Limb (tissue), 2 donors: ENCODE data around the gene PRDM12.

ENCODE experiments used
- DNase-seq, 2 donors: peaks; one replicate each; pipeline ENCODE4 v3.0.0-alpha.2; 2016; ENCODE audit errors: extremely low spot score in 2 of 2

PRDM12 gene

GRCh38 chr9:130664251-130665028 is at the start of gene PRDM12:
Gene PRDM12, plus strand, starts transcription at chr9:130664594. Its CDS starts 60 bp downstream, at chr9:130664654.
- no peak for DNase-seq

DNA sequence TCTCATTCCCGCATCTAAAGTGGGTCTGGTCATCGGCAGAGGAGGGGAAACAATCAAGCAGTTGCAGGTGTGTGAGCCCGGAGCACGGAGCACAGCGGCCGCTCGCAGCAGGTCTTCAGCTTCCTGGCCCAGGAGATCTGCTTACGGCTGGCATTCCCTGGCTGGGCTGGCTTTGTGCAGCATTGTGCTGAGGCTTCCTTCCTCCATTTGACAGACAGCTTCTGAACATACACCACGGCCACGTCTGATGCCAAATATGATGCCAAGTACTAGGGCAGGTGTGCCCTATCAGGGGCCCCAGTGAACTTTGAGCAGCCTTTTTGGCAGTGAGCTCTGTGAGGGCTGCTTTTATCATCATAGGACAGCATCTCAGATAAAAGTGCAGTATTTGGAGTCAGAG is 47.9 kb upstream of the PRDM12 start:
- DNase-seq = no peak

DNA sequence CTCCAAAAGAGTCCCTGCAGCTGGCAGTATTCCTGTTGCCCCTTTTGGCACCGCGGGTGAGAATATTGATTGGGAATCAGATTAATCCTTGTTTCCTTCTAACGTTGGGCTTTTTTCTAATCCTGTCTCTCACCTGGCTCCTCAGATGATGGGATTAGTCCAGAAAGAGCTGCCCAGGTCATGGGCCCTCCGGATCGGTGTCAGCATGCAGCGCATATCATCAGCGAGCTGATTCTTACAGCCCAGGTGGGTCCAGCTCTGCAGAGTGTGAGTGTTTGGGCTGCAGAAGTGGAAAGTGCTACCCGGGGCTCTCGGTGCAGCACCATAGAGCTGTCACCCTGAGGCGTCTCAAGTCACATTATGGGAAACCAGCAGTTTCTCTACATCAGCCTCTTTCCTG is 40.9 kb upstream of the PRDM12 start:
- no peak for DNase-seq

DNA sequence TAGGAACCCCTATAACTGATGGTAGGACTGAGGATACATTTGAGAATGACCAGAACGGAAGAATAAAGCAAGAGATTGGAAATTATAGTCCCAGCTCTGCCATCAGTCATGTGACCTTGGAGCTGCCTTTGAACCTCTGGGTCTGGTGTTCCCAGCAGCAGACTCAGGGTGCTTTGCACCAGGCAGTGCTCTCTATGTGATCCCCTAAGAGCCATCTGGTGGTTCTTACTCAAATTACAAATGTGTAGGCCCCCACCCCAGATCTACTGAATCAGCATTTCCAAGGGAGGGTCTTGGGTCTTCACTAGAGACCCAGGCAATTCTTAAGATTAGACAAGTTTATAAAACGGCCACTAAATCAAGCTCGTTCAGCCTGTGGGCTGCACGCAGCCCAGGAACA is 40.2 kb upstream of the PRDM12 start:
- no peak for DNase-seq

GRCh38 chr9:130626249-130626996 is 38.0 kb upstream of the PRDM12 start:
- DNase-seq = no peak

DNA sequence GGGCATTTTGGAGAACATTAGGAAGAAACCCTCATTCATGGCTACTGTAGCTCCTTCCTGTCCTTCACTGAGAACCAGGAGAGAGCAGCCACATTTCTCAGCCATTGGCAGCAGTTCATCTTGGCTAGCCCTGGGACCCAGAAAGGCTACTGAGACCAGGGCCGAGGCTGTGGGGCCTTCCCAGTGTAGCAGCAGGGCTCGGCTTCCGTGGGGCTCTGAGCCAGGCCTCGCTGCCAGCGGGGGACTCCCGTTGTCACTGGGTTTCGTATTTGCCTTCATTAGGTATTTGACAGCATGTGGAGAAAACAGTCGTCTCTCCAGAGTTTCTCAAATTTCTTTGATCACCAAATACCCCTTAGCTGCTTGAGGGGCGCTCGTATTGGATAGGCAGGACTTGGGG is 37.3 kb upstream of the PRDM12 start:
- DNase-seq = no peak

DNA sequence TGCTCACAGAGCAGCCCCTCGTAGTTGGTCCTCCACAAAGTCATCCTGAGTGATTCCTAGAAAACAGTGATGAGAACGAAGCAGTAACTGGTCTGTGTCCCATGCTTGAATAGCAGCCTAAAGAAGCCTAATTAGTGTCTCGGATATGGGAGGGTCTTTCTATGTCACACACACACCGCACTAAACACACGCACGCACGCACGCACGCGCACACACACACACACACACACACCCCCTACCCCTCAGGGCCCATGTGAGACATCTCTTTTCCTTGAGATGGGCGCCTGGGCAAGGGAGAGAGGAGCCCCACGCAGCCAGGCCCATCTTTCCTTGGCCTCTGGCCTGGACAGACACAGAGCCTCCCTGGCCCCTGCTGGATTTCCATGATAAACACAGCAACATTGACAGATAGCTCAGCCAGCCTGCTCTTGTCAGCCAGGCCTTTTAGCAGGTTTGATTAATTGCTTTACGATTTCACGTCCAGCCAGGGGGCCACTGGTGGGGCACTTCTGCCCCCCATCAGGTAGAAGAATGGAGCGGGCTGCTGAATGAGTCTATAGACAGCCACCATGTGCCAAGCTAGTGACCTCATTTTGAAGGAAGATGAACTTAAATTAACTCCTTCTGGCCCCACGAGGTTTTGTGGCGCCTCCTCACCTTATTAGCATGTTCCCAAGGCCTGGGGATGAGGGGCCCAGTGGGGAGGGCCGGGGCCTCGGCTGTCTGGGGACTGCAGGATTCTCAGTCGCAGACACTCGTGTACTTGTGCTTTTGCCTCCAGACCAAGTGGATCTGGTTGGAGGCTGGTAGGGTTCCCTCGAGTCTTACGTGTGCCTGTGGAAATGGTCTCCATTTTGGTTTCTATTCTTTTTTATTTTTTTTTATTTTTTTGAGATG is 36.2 kb upstream of the PRDM12 start:
- DNase-seq = no peak

DNA sequence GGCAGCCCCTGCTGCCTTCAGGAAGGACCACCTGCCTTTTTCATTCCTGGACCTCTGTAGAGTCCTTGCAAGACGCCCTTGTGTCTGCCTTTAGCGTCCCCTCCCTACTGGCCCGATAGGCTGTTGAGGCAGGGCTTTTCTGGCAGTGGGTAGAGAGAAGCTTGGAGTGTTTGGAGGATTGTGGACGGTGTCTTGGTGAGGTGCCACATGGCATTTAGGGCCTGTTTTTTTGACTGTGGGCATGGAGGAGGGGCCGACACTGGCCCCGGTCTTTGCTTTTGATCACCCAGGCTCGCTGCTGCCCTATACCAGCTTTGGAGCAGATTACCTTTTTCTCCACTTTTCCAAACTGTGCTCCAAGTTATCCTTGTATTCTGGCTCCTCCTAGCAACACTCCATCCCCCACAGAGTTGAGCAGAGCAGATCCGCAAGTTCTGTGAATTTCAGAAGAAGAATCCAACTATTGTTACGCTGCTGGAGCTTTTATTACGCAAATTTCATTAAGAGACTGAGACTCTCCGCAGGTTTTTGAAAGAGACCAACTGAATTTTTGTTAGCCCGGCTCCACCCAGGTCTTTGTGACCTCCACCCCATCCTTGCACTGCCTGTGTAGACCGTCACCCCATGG is 34.8 kb upstream of the PRDM12 start:
- DNase-seq = no peak

GRCh38 chr9:130630071-130630450 is 34.3 kb upstream of the PRDM12 start:
- no peak for DNase-seq

DNA sequence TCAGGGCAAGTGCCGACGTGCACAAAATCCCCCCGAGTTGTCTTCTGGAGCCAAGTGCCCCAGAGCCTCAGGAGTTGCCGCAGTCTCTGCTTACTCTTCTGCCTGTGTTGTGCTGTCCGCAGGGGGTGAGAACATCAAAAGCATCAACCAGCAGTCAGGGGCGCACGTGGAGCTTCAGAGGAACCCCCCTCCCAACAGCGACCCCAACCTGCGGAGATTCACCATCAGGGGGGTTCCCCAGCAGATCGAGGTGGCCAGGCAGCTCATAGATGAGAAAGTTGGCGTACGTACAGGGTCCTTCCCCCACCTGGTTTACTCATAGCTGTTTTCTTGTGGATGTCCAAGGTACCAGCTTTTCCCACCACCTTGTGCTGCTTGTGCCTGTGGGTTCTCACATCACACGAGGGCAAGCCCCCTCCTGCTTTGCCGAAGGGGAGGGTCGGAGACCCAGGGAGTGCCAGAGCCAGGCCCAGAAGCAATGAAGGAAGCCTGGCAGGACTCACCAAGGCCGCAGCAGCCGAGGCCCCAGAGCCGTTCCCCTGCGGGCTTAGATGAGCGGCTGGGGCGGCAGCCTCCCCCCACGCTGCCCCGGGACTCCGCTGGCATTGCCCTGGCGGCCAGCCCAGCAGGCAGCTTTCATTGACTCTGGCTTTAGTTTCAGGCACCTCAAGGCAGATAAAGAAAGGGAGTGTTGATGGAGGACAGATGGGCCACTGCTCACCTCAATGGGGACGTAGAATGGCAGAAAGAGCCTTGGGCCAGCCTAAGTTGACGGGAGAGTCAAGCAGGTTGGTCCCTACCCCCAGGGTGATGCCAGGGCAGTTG is 33.7 kb upstream of the PRDM12 start:
- no peak for DNase-seq

DNA sequence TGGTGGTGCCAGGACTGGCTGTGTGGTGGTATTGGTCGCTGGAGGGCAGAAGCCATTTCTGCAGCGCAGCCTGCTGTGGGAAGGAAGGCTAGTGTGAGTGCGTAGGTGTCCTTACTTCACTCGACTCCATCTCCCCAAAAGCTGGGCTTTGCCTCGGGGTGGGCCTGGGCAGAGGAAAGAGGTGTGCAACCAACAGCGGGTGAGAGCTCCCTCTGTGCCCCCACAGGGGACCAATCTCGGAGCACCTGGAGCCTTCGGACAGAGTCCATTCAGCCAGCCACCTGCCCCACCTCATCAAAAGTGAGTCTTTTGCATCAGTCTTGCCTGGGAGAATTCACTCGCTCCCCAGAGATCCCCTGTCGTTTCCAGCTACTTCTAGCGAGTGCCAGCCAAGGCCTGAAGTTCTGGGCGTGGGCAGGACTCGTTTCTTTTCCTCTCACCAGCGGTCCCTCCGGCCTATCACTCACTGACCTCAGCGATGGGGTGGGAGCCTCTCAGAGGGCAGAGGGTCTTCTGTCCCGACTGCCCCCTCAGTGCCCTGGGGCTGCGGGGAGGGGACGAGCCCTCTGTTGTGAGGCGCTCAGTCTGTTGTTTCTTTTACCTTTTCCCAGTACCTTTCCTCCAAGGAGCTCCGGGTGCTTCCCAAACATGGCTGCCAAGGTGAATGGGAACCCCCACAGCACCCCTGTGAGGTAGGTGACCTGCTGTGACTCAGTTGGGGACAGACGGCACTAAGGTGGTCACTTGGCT is 32.9 kb upstream of the PRDM12 start:
- no peak for DNase-seq

- DNase-seq = no peak
Measured at GRCh38 chr9:130632081-130632710, 32.2 kb upstream of the PRDM12 start.

GRCh38 chr9:130632841-130633240 is 31.6 kb upstream of the PRDM12 start:
- DNase-seq = no peak

DNA sequence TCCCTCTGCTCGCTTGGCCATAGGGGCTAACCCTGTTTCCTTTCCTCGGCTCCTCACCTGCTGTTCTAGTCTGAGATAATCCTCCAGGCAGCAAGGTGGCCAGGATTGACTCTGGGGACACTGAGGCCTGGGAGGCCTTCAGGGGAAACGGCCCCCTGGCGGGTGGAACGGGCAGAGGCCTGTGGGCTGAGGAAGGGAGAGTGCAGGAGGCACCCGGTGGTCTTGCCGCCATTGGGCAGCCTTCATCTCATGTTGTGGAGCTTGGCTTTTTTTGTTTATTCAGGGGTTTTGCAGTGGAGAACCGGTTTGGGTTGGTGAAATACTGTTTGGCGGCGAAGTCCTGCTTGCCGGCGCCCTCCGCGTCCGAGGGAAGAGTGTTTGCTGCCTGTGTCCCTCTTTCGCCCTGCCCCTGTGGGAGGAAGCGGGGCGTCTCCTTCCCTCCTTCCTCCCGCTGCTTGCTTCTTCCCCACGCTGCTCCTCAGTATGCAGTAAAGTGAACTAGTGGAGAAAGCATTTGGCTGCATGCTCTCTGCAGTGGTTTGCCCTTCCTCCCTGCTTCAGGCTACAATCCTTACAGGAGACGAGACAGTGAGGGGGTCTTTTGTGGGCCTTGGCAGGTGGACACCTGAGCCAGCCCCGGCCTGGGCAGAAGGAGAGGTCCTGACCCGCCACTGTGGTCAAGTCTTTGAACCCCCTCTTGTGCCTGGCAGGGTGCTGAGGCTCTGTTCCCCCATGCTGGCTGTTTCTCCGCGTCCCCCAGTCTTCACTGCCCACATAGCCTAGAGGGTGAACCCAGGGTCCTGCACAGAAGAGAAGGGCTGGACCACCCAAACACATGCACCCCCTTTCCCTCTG is 30.8 kb upstream of the PRDM12 start:
- no peak for DNase-seq

DNA sequence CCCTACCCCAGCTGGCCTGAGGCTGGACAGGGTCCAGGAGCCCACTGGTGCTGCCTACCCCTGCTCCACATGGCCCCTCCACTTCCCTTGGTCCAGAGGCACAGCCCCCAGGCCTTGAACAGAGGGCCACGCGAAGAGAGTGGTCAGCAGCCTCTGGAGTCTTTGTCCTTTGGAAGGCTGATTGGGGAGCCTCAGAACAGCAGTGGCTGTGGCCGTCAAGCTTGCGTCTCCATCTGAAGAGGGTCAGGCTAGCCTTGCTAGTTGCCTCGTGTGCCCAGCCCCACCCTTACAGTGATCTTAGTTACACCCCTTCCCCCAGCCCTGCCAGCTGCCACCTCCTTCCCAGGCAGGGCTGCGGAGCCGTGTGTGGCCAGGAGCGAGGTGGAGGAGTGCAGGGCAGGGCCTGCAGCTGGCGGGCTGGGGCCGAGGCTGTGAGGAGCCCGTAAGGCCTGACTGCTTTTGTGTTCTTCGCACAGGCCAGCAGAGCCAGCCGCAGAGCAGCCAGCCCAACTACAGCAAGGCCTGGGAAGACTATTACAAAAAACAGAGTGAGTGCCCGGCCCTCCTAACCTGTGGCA is 30.1 kb upstream of the PRDM12 start:
- no peak for DNase-seq

- no peak for DNase-seq
Measured at GRCh38 chr9:130634801-130635200, 29.6 kb upstream of the PRDM12 start.

DNA sequence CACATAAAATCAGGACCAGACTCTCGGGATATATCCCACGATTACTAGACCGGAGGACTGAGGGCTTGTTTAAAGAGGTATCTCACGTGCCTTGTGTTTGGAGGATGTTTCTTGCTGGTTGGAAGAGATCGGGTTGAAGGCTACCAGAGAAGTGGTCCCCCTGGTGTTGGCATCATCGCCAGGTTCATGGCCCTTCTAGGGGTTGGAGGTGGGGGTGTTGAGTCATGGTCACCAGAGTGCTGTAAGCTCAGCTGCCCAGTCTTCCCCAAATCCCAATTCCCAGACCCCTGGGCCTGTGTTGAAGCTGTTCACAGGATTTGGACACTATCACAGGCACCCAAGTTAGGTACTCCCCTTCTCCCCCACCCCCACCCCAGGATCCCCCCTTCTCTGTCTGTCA is 29.1 kb upstream of the PRDM12 start:
- DNase-seq = no peak
